Right atrium auricular region (tissue), 2 donors: ENCODE measurements around the gene WDFY3. TPM values are rescaled to one million over a fixed set of nuclear protein-coding genes. Genes with fewer than 3 reads are reported as not detected.
"Not testable (repeated sequence)": the region's sequence is repeated elsewhere in the genome, so short reads cannot be mapped to it uniquely, and the experiment has no call there.

Source experiments
- DNase-seq: peaks from one replicate; pipeline ENCODE4 v3.0.0-alpha.2; 2019; ENCODE audit warnings: low spot score
- H3K27ac ChIP-seq, 2 donors: fragments of 200-600 bp; sonication (generic); 1 replicate in 1 of 2; 2 replicates in 1 of 2; pipeline ENCODE4 v1.5.1; 2016 to 2019
- H3K27me3 ChIP-seq, 2 donors: fragments of 200-600 bp; sonication (generic); one replicate each; pipeline versions ENCODE4 v1.5.1 to v1.6.0; 2017 to 2019
- H3K36me3 ChIP-seq: fragments of 200-600 bp; sonication (generic); one replicate; pipeline ENCODE4 v1.5.1; 2016
- H3K4me1 ChIP-seq, 2 donors: fragments of 200-600 bp; sonication (generic); one replicate each; pipeline versions ENCODE4 v1.5.1 to v1.6.0; 2017 to 2019
- H3K4me3 ChIP-seq, 2 donors: fragments of 200-600 bp; sonication (generic); 1 replicate in 1 of 2; 2 replicates in 1 of 2; pipeline ENCODE4 v1.5.1; 2017 to 2019; ENCODE audit warnings: mild to moderate bottlenecking in 1 of 2, moderate library complexity in 1 of 2
- H3K9me3 ChIP-seq, 2 donors: fragments of 200-600 bp; sonication (generic); one replicate each; pipeline ENCODE4 v1.5.1; 2019
- CTCF ChIP-seq, 2 donors: fragments of 200-600 bp; sonication (generic); IDR thresholded peaks; one replicate each; pipeline ENCODE4 v1.5.1; 2019; ENCODE audit warnings: antibody characterized with exemption in 2 of 2
- total RNA-seq, 2 donors: library from RNA; depleted of rRNA; stranded (reverse); fragments of >200 nt; gene quantifications; one replicate each; pipeline ENCODE4 v1.1.0, GENCODE V29; 2016

The WDFY3 gene
- total RNA-seq, 2 donors from 2014 or later, result 27.6 to 40.0 TPM

DNA sequence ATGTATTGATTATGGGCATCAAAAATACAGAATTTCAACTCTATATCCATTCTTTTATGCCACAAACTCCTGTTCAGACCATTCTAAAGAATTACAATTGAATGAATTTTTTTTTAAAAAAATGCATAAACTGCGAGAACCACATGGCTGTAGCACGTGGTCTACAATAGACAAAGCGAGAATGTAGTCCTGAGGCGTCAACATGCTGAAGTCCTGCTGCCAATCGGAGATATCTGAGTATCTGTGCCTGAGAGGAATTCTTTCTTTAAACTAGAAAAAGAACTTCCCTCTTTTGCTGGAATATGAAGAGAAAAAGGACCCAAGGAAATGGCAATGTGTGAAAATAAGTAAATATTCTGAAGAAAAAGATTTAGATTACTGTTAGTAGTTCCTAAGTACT lies 277.9 kb downstream of the WDFY3 start:
- H3K4me3 ChIP-seq, result no peak overlapping the region
- H3K9me3 ChIP-seq, result no peaks in the 10 kb centered on the region
- H3K36me3 ChIP-seq, result peaks cover 62% of the 10 kb centered on the region
- H3K27ac ChIP-seq, result no peak overlapping the region
- DNase-seq, result no peak
- H3K4me1 ChIP-seq, result peaks cover 0 to 7% of the 10 kb centered on the region in 2 donors
- H3K27me3 ChIP-seq, result no peaks in the 10 kb centered on the region
- no peak for TF ChIP-seq CTCF (IDR thresholded peaks at IDR 0.05)

GRCh38 chr4:84685105-84685504 lies 281.4 kb downstream of the WDFY3 start:
- H3K4me3 ChIP-seq, result no peak overlapping the region
- H3K36me3 ChIP-seq, result peaks cover 52% of the 10 kb centered on the region
- H3K27me3 ChIP-seq, result no peaks in the 10 kb centered on the region
- no peak overlapping the region for H3K27ac ChIP-seq
- peaks cover 0 to 18% of the 10 kb centered on the region in 2 donors for H3K4me1 ChIP-seq
- TF ChIP-seq CTCF (IDR thresholded peaks at IDR 0.05), result no peak
- DNase-seq, result no peak
- H3K9me3 ChIP-seq, result no peaks in the 10 kb centered on the region

- no peaks in the 10 kb centered on the region for H3K27me3 ChIP-seq
- no peak for TF ChIP-seq CTCF (IDR thresholded peaks at IDR 0.05)
- no peaks in the 10 kb centered on the region for H3K9me3 ChIP-seq
- DNase-seq, result no peak
- H3K36me3 ChIP-seq, result peaks cover 57% of the 10 kb centered on the region
- H3K27ac ChIP-seq, result no peak overlapping the region
- peaks cover 0 to 18% of the 10 kb centered on the region in 2 donors for H3K4me1 ChIP-seq
- H3K4me3 ChIP-seq, result no peak overlapping the region
Measured at GRCh38 chr4:84684361-84684760, 282.1 kb downstream of the WDFY3 start.

DNA sequence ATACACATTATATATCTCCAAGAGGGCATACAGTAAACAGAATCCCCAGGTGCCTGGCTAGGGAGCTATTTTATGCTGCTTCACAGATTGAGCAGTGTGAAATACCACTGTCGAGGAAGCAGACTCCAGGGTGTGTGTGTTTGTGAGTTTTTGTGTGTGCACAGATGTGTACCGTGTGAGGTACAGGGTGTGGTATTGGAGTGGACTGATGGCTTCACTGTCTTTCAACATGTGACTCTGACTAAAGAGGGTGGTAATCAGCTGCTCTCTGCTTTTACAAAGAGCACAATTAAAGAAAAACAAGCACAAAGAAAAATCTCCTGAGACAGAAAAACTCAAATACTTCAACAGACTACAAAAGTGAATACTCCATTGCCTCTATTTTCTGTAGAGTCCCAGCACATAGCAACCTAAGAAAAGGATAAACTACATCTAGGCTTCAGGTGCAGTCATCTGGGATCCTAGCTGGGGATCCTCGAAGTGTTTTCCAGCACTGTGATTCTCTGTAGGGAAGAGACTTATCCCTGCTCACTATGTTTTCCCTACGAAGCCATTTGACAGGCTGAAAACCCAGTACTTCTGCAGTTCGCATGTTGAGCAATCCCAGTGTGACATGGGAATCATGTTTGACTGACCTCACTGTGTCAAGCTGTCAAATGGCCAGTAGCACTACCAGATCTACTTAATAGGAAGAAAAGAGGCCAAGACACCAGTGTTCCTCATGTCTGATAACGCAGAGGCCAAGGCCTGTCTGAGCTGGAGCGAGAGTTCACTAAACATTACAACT lies 283.2 kb downstream of the WDFY3 start:
- H3K36me3 ChIP-seq, result peaks cover 57% of the 10 kb centered on the region
- no peak for DNase-seq
- no peak overlapping the region for H3K4me3 ChIP-seq
- H3K4me1 ChIP-seq, result peaks cover 0 to 18% of the 10 kb centered on the region in 2 donors
- H3K9me3 ChIP-seq, result no peaks in the 10 kb centered on the region
- no peaks in the 10 kb centered on the region for H3K27me3 ChIP-seq
- no peak for TF ChIP-seq CTCF (IDR thresholded peaks at IDR 0.05)
- H3K27ac ChIP-seq, result no peak overlapping the region

- not testable (repeated sequence) for DNase-seq
- peaks cover 58% of the 10 kb centered on the region for H3K36me3 ChIP-seq
Measured at GRCh38 chr4:84682661-84683060, 283.8 kb downstream of the WDFY3 start.

GRCh38 chr4:84681486-84682274 lies 284.8 kb downstream of the WDFY3 start:
- TF ChIP-seq CTCF (IDR thresholded peaks at IDR 0.05), result no peak
- no peaks in the 10 kb centered on the region for H3K27me3 ChIP-seq
- H3K4me1 ChIP-seq, result peaks cover 0 to 18% of the 10 kb centered on the region in 2 donors
- H3K4me3 ChIP-seq, result no peak overlapping the region
- H3K27ac ChIP-seq, result no peak overlapping the region
- peaks cover 57% of the 10 kb centered on the region for H3K36me3 ChIP-seq
- no peak for DNase-seq
- no peaks in the 10 kb centered on the region for H3K9me3 ChIP-seq

More at GRCh38 chr4:84682661-84683060, 283.8 kb downstream of the WDFY3 start:
- not testable (repeated sequence) for H3K9me3 ChIP-seq, H3K27ac ChIP-seq, H3K27me3 ChIP-seq, H3K4me3 ChIP-seq
- H3K4me1 ChIP-seq, result peaks cover 0 to 18% of the 10 kb centered on the region in 2 donors
